ENCODE measurements around the gene EPB41L4B.
"Not testable (repeated sequence)": the region's sequence is repeated elsewhere in the genome, so short reads cannot be mapped to it uniquely, and the experiment has no call there.

Gene EPB41L4B

GRCh38 chr9:109290385-109290784 is 30.5 kb downstream of the EPB41L4B start:
- Histone ChIP-seq H3K4me3 (ENCODE audit: low read length) (no peak overlapping the region), H3K9me3 (replicated peaks; ENCODE audit: low read length) (no peaks in the 10 kb centered on the region), H3K4me2 (ENCODE audit: low read length) (no peak overlapping the region), H3K27me3 (ENCODE audit: control insufficient read depth, insufficient read depth, low read length) (peaks cover 20% of the 10 kb centered on the region), H3K4me1 (ENCODE audit: control insufficient read depth, insufficient read depth, low read length) (peaks cover 10% of the 10 kb centered on the region), H3K36me3 (ENCODE audit: insufficient read depth, low read length) (no peaks in the 10 kb centered on the region), H3K9ac (ENCODE audit: low read depth, low read length) (no peak overlapping the region)

GRCh38 chr9:109289931-109290330 is 30.9 kb downstream of the EPB41L4B start:
- peaks cover 18% of the 10 kb centered on the region for H3K27me3 ChIP-seq (ENCODE audit: control insufficient read depth, insufficient read depth, low read length)
- peaks cover 10% of the 10 kb centered on the region for H3K4me1 ChIP-seq (ENCODE audit: control insufficient read depth, insufficient read depth, low read length)
- H3K36me3 ChIP-seq (ENCODE audit: insufficient read depth, low read length): no peaks in the 10 kb centered on the region
- no peak overlapping the region for H3K9ac ChIP-seq (ENCODE audit: low read depth, low read length)
- no peak overlapping the region for H3K4me3 ChIP-seq (ENCODE audit: low read length)
- H3K4me2 ChIP-seq (ENCODE audit: low read length): no peak overlapping the region
- no peaks in the 10 kb centered on the region for H3K9me3 ChIP-seq (replicated peaks; ENCODE audit: low read length)

GRCh38 chr9:109289186-109289585 is 31.7 kb downstream of the EPB41L4B start:
- no peak overlapping the region for H3K4me2 ChIP-seq (ENCODE audit: low read length)
- H3K36me3 ChIP-seq (ENCODE audit: insufficient read depth, low read length): no peaks in the 10 kb centered on the region

GRCh38 chr9:109286981-109287380 is 33.9 kb downstream of the EPB41L4B start:
- no peak overlapping the region for H3K4me3 ChIP-seq (ENCODE audit: low read length)
- no peak overlapping the region for H3K9ac ChIP-seq (ENCODE audit: low read depth, low read length)
- no peaks in the 10 kb centered on the region for H3K9me3 ChIP-seq (replicated peaks; ENCODE audit: low read length)
- H3K4me1 ChIP-seq (ENCODE audit: control insufficient read depth, insufficient read depth, low read length): peaks cover 10% of the 10 kb centered on the region
- H3K27me3 ChIP-seq (ENCODE audit: control insufficient read depth, insufficient read depth, low read length): peaks cover 14% of the 10 kb centered on the region
- H3K36me3 ChIP-seq (ENCODE audit: insufficient read depth, low read length): no peaks in the 10 kb centered on the region
- peak overlapping the region; percentile 31 for H3K4me2 ChIP-seq (ENCODE audit: low read length)

More at GRCh38 chr9:109289186-109289585, 31.7 kb downstream of the EPB41L4B start:
- Histone ChIP-seq H3K4me1 (ENCODE audit: control insufficient read depth, insufficient read depth, low read length) (peaks cover 10% of the 10 kb centered on the region), H3K27me3 (ENCODE audit: control insufficient read depth, insufficient read depth, low read length) (peaks cover 16% of the 10 kb centered on the region), H3K9me3 (replicated peaks; ENCODE audit: low read length) (no peaks in the 10 kb centered on the region), H3K4me3 (ENCODE audit: low read length) (no peak overlapping the region), H3K9ac (ENCODE audit: low read depth, low read length) (no peak overlapping the region)

- Histone ChIP-seq H3K4me2 (ENCODE audit: low read length) (peak overlapping the region; percentile 31), H3K27me3 (ENCODE audit: control insufficient read depth, insufficient read depth, low read length) (peaks cover 11% of the 10 kb centered on the region), H3K9ac (ENCODE audit: low read depth, low read length) (no peak overlapping the region), H3K36me3 (ENCODE audit: insufficient read depth, low read length) (no peaks in the 10 kb centered on the region), H3K4me1 (ENCODE audit: control insufficient read depth, insufficient read depth, low read length) (peaks cover 10% of the 10 kb centered on the region), H3K4me3 (ENCODE audit: low read length) (no peak overlapping the region), H3K9me3 (replicated peaks; ENCODE audit: low read length) (no peaks in the 10 kb centered on the region)
These were observed 34.3 kb downstream of the EPB41L4B start for GRCh38 chr9:109286571-109286977.

- H3K27me3 ChIP-seq (ENCODE audit: control insufficient read depth, insufficient read depth, low read length); H3K4me2 ChIP-seq (ENCODE audit: low read length); H3K9me3 ChIP-seq (replicated peaks; ENCODE audit: low read length); H3K4me3 ChIP-seq (ENCODE audit: low read length); H3K36me3 ChIP-seq (ENCODE audit: insufficient read depth, low read length); H3K9ac ChIP-seq (ENCODE audit: low read depth, low read length): not testable (repeated sequence)
- peaks cover 10% of the 10 kb centered on the region for H3K4me1 ChIP-seq (ENCODE audit: control insufficient read depth, insufficient read depth, low read length)
These were observed 37.2 kb downstream of the EPB41L4B start for GRCh38 chr9:109283672-109284071.

- H3K9me3 ChIP-seq (replicated peaks; ENCODE audit: low read length): no peaks in the 10 kb centered on the region
- peaks cover 8% of the 10 kb centered on the region for H3K27me3 ChIP-seq (ENCODE audit: control insufficient read depth, insufficient read depth, low read length)
- no peak overlapping the region for H3K4me3 ChIP-seq (ENCODE audit: low read length)
- H3K36me3 ChIP-seq (ENCODE audit: insufficient read depth, low read length): no peaks in the 10 kb centered on the region
- H3K4me1 ChIP-seq (ENCODE audit: control insufficient read depth, insufficient read depth, low read length): peaks cover 10% of the 10 kb centered on the region
- H3K9ac ChIP-seq (ENCODE audit: low read depth, low read length): no peak overlapping the region
- H3K4me2 ChIP-seq (ENCODE audit: low read length): no peak overlapping the region
These were observed 37.8 kb downstream of the EPB41L4B start for GRCh38 chr9:109283012-109283411.

- peaks cover 8% of the 10 kb centered on the region for H3K4me1 ChIP-seq (ENCODE audit: control insufficient read depth, insufficient read depth, low read length)
- no peaks in the 10 kb centered on the region for H3K36me3 ChIP-seq (ENCODE audit: insufficient read depth, low read length)
- H3K27me3 ChIP-seq (ENCODE audit: control insufficient read depth, insufficient read depth, low read length): peaks cover 8% of the 10 kb centered on the region
These were observed 38.6 kb downstream of the EPB41L4B start for GRCh38 chr9:109282302-109282701.

GRCh38 chr9:109281518-109281917 is 39.3 kb downstream of the EPB41L4B start:
- Histone ChIP-seq H3K27me3 (ENCODE audit: control insufficient read depth, insufficient read depth, low read length) (peaks cover 8% of the 10 kb centered on the region), H3K9me3 (replicated peaks; ENCODE audit: low read length) (no peaks in the 10 kb centered on the region), H3K4me3 (ENCODE audit: low read length) (no peak overlapping the region), H3K9ac (ENCODE audit: low read depth, low read length) (no peak overlapping the region), H3K36me3 (ENCODE audit: insufficient read depth, low read length) (no peaks in the 10 kb centered on the region), H3K4me1 (ENCODE audit: control insufficient read depth, insufficient read depth, low read length) (peaks cover under 1% of the 10 kb centered on the region), H3K4me2 (ENCODE audit: low read length) (no peak overlapping the region)

More at GRCh38 chr9:109282302-109282701, 38.6 kb downstream of the EPB41L4B start:
- Histone ChIP-seq H3K4me2 (ENCODE audit: low read length) (no peak overlapping the region), H3K9me3 (replicated peaks; ENCODE audit: low read length) (no peaks in the 10 kb centered on the region), H3K4me3 (ENCODE audit: low read length) (no peak overlapping the region), H3K9ac (ENCODE audit: low read depth, low read length) (no peak overlapping the region)

GRCh38 chr9:109278848-109279247 is 42.0 kb downstream of the EPB41L4B start:
- H3K27me3 ChIP-seq (ENCODE audit: control insufficient read depth, insufficient read depth, low read length): peaks cover 11% of the 10 kb centered on the region
- H3K9me3 ChIP-seq (replicated peaks; ENCODE audit: low read length): no peaks in the 10 kb centered on the region
- no peaks in the 10 kb centered on the region for H3K36me3 ChIP-seq (ENCODE audit: insufficient read depth, low read length)
- no peaks in the 10 kb centered on the region for H3K4me1 ChIP-seq (ENCODE audit: control insufficient read depth, insufficient read depth, low read length)
- no peak overlapping the region for H3K9ac ChIP-seq (ENCODE audit: low read depth, low read length)
- H3K4me2 ChIP-seq (ENCODE audit: low read length): no peak overlapping the region
- H3K4me3 ChIP-seq (ENCODE audit: low read length): no peak overlapping the region

- H3K9ac ChIP-seq (ENCODE audit: low read depth, low read length): no peak overlapping the region
- no peak overlapping the region for H3K4me3 ChIP-seq (ENCODE audit: low read length)
- no peak overlapping the region for H3K4me2 ChIP-seq (ENCODE audit: low read length)
- no peaks in the 10 kb centered on the region for H3K36me3 ChIP-seq (ENCODE audit: insufficient read depth, low read length)
- no peaks in the 10 kb centered on the region for H3K9me3 ChIP-seq (replicated peaks; ENCODE audit: low read length)
- peaks cover 11% of the 10 kb centered on the region for H3K27me3 ChIP-seq (ENCODE audit: control insufficient read depth, insufficient read depth, low read length)
- no peaks in the 10 kb centered on the region for H3K4me1 ChIP-seq (ENCODE audit: control insufficient read depth, insufficient read depth, low read length)
These were observed 42.6 kb downstream of the EPB41L4B start for GRCh38 chr9:109278216-109278615.

GRCh38 chr9:109277451-109277850 is 43.4 kb downstream of the EPB41L4B start:
- peaks cover 8% of the 10 kb centered on the region for H3K27me3 ChIP-seq (ENCODE audit: control insufficient read depth, insufficient read depth, low read length)
- no peak overlapping the region for H3K9ac ChIP-seq (ENCODE audit: low read depth, low read length)
- H3K36me3 ChIP-seq (ENCODE audit: insufficient read depth, low read length): no peaks in the 10 kb centered on the region
- H3K4me2 ChIP-seq (ENCODE audit: low read length): no peak overlapping the region
- H3K4me1 ChIP-seq (ENCODE audit: control insufficient read depth, insufficient read depth, low read length): no peaks in the 10 kb centered on the region
- H3K4me3 ChIP-seq (ENCODE audit: low read length): no peak overlapping the region
- H3K9me3 ChIP-seq (replicated peaks; ENCODE audit: low read length): no peaks in the 10 kb centered on the region

All from skeletal muscle satellite cell (primary cell).